Calu3 (cell line): ENCODE results near the gene ABCA5. TPM values are rescaled to one million over a fixed set of nuclear protein-coding genes. Genes with fewer than 3 reads are reported as not detected.
"Not testable (repeated sequence)": the region's sequence is repeated elsewhere in the genome, so short reads cannot be mapped to it uniquely, and the experiment has no call there.

Experiments used
- BruUV-seq: library from RNA; stranded (reverse); fragments of 400-500 nt; replicated peaks from 2 replicates; lab custom pipeline; 2021; lab: Mats Ljungman, UMichigan
- CTCF ChIA-PET: fragments of 300-600 bp; sonication (Branson Sonifier 250); formaldehyde crosslinking; loops from one replicate; lab custom pipeline; 2022; ENCODE audit warnings: antibody characterized with exemption; lab: Charles Lee
- DNase-seq: peaks from one replicate; pipeline ENCODE4 v3.0.0; 2022
- H3K27ac Mint-ChIP-seq: one replicate; pipeline ENCODE4 v1.8.0; 2022; ENCODE audit warnings: mixed read lengths; ENCODE audit not compliant: unreplicated experiment
- H3K27me3 Mint-ChIP-seq: one replicate; pipeline ENCODE4 v1.8.0; 2022; ENCODE audit warnings: mixed read lengths; ENCODE audit not compliant: unreplicated experiment
- H3K36me3 Mint-ChIP-seq: one replicate; pipeline ENCODE4 v1.8.0; 2022; ENCODE audit warnings: mild to moderate bottlenecking, moderate library complexity, mixed read lengths; ENCODE audit not compliant: insufficient read depth, unreplicated experiment
- H3K4me1 Mint-ChIP-seq: one replicate; pipeline ENCODE4 v1.8.0; 2022; ENCODE audit warnings: mild to moderate bottlenecking, low read depth, mixed read lengths; ENCODE audit not compliant: unreplicated experiment
- H3K4me3 Mint-ChIP-seq: one replicate; pipeline ENCODE4 v1.8.0; 2022; ENCODE audit warnings: mild to moderate bottlenecking, low read depth, moderate library complexity, mixed read lengths; ENCODE audit not compliant: unreplicated experiment
- H3K9me3 Mint-ChIP-seq: one replicate; pipeline ENCODE4 v1.8.0; 2022; ENCODE audit warnings: low read depth, mixed read lengths; ENCODE audit not compliant: unreplicated experiment
- CTCF ChIP-seq: fragments of 200-600 bp; IDR thresholded peaks from one replicate; pipeline ENCODE4 v1.8.0; 2022; ENCODE audit warnings: antibody characterized with exemption; ENCODE audit not compliant: unreplicated experiment
- intact Hi-C: fragments of 100-400 bp; cut with micrococcal nuclease; formaldehyde crosslinking; loops from one replicate; pipeline ENCODE4 v1.10.0; 2022; ENCODE audit not compliant: unreplicated experiment
- total RNA-seq: library from RNA; stranded (reverse); gene quantifications from 2 replicates; pipeline ENCODE4 v1.2.3, GENCODE V29; 2022

Gene ABCA5
- total RNA-seq, 1 experiment from 2014 or later = 8.9 TPM

- DNase-seq = no peak
- H3K4me1 Mint-ChIP-seq = no peaks in the 10 kb centered on the region
- H3K4me3 Mint-ChIP-seq = no peak overlapping the region
- no peak for TF ChIP-seq CTCF
- H3K27ac Mint-ChIP-seq = no peak overlapping the region
- H3K9me3 Mint-ChIP-seq = no peaks in the 10 kb centered on the region
- intact Hi-C loops = no loop called here
- no TSS peak for BruUV-seq
- no peaks in the 10 kb centered on the region for H3K27me3 Mint-ChIP-seq
- CTCF ChIA-PET = no interaction called here
- H3K36me3 Mint-ChIP-seq = no peaks in the 10 kb centered on the region
Observed at GRCh38 chr17:69305177-69305576, 21.8 kb downstream of the ABCA5 start.

- no TSS peak for BruUV-seq
- no peak for TF ChIP-seq CTCF
- intact Hi-C loops = no loop called here
- CTCF ChIA-PET = no interaction called here
- Mint-ChIP-seq H3K27me3 (no peaks in the 10 kb centered on the region), H3K4me1 (no peaks in the 10 kb centered on the region), H3K9me3 (no peaks in the 10 kb centered on the region), H3K27ac (no peak overlapping the region), H3K36me3 (no peaks in the 10 kb centered on the region), H3K4me3 (no peak overlapping the region)
- DNase-seq = no peak
Observed at GRCh38 chr17:69302682-69303081, 24.3 kb downstream of the ABCA5 start.

- Mint-ChIP-seq H3K4me3 (no peak overlapping the region), H3K27ac (no peak overlapping the region), H3K9me3 (no peaks in the 10 kb centered on the region), H3K36me3 (no peaks in the 10 kb centered on the region), H3K27me3 (no peaks in the 10 kb centered on the region), H3K4me1 (no peaks in the 10 kb centered on the region)
- intact Hi-C loops = no loop called here
- no peak for TF ChIP-seq CTCF
- CTCF ChIA-PET = no interaction called here
- no peak for DNase-seq
- no TSS peak for BruUV-seq
Observed at GRCh38 chr17:69300222-69300621, 26.7 kb downstream of the ABCA5 start.

GRCh38 chr17:69298120-69298722 is 28.7 kb downstream of the ABCA5 start:
- DNase-seq, H3K9me3 Mint-ChIP-seq, H3K27ac Mint-ChIP-seq, H3K4me1 Mint-ChIP-seq, BruUV-seq, H3K27me3 Mint-ChIP-seq, intact Hi-C loops, CTCF ChIA-PET, H3K36me3 Mint-ChIP-seq, H3K4me3 Mint-ChIP-seq: not testable (repeated sequence)

GRCh38 chr17:69287168-69287567 is 39.8 kb downstream of the ABCA5 start:
- Mint-ChIP-seq H3K9me3 (peaks cover 2% of the 10 kb centered on the region), H3K4me3 (no peak overlapping the region), H3K36me3 (no peaks in the 10 kb centered on the region), H3K4me1 (no peaks in the 10 kb centered on the region), H3K27ac (no peak overlapping the region), H3K27me3 (no peaks in the 10 kb centered on the region)
- TF ChIP-seq CTCF = no peak
- CTCF ChIA-PET = no interaction called here
- no peak for DNase-seq
- no TSS peak for BruUV-seq
- intact Hi-C loops = no loop called here
